Smooth muscle cell (in vitro differentiated cells): ENCODE results near the gene PARD3. TPM values are rescaled to one million over a fixed set of nuclear protein-coding genes. Genes with fewer than 3 reads are reported as not detected.

Source experiments
- DNase-seq: peaks from one replicate; lab custom pipeline; 2025; ENCODE audit not compliant: unreplicated experiment; lab: John Stamatoyannopoulos, UW
- H2AFZ ChIP-seq: fragments of 200-600 bp; sonication (generic); 2 replicates; pipeline ENCODE4 v1.6.0; 2016; ENCODE audit warnings: antibody characterized with exemption, low read depth, mild to moderate bottlenecking
- H3F3A ChIP-seq: fragments of 200-600 bp; sonication (generic); 2 replicates; pipeline ENCODE4 v1.6.0; 2017; ENCODE audit warnings: antibody characterized with exemption, low read depth
- H3K27ac ChIP-seq: fragments of 200-600 bp; sonication (generic); 2 replicates; pipeline ENCODE4 v1.5.1; 2016; ENCODE audit warnings: low read depth, mild to moderate bottlenecking
- H3K27me3 ChIP-seq: fragments of 200-600 bp; sonication (generic); 2 replicates; pipeline ENCODE4 v1.6.1; 2016; ENCODE audit warnings: low read depth, mild to moderate bottlenecking
- H3K36me3 ChIP-seq: fragments of 200-600 bp; sonication (generic); 2 replicates; pipeline ENCODE4 v1.5.1; 2016; ENCODE audit warnings: low read depth
- H3K4me1 ChIP-seq: fragments of 200-600 bp; sonication (generic); 2 replicates; pipeline ENCODE4 v1.5.1; 2016; ENCODE audit warnings: low read depth
- H3K4me2 ChIP-seq: fragments of 200-600 bp; sonication (generic); 2 replicates; pipeline ENCODE4 v1.6.0; 2016; ENCODE audit warnings: mild to moderate bottlenecking
- H3K4me3 ChIP-seq: fragments of 200-600 bp; sonication (generic); 2 replicates; pipeline ENCODE4 v1.5.1; 2016; ENCODE audit warnings: mild to moderate bottlenecking
- H3K79me2 ChIP-seq: fragments of 200-600 bp; sonication (generic); 2 replicates; pipeline ENCODE4 v1.6.0; 2016; ENCODE audit warnings: low read depth, mild to moderate bottlenecking
- H3K9ac ChIP-seq: fragments of 200-600 bp; sonication (generic); 2 replicates; pipeline ENCODE4 v1.6.0; 2016; ENCODE audit warnings: low read depth
- H3K9me3 ChIP-seq: fragments of 200-600 bp; sonication (generic); replicated peaks from 2 replicates; pipeline ENCODE4 v1.5.1; 2016; ENCODE audit warnings: low read depth
- H4K20me1 ChIP-seq: fragments of 200-600 bp; sonication (generic); 2 replicates; pipeline ENCODE4 v1.6.0; 2016; ENCODE audit warnings: low read depth
- WGBS: methylation state at CpG from one replicate; pipeline ENCODE4 v1.1.7; 2016; ENCODE audit warnings: low lambda C conversion rate; 5-methylcytosine and 5-hydroxymethylcytosine counted together
- polyA plus RNA-seq: library from polyadenylated mRNA; unstranded; fragments of >200 nt; fragmentation: Nextera tagmentation; extraction: Ambion mirVana; gene quantifications from 2 replicates; pipeline ENCODE4 v1.2.1, GENCODE V29; 2016
- total RNA-seq: library from RNA; depleted of rRNA; stranded (reverse); fragments of >200 nt; gene quantifications from 2 replicates; pipeline ENCODE4 v1.2.3, GENCODE V29; 2014
- TF ChIP-seq, protein P1 (sequence below): fragments of 200-600 bp; sonication (generic); IDR thresholded peaks from 2 replicates; pipeline ENCODE4 v1.5.1; 2017; ENCODE audit warnings: borderline replicate concordance, mild to moderate bottlenecking, antibody characterized with exemption; ENCODE audit not compliant: insufficient read depth, poor library complexity, severe bottlenecking

The PARD3 gene
- total and polyA plus RNA-seq, 2 experiments from 2014 or later = 17.5 to 26.0 TPM

DNA sequence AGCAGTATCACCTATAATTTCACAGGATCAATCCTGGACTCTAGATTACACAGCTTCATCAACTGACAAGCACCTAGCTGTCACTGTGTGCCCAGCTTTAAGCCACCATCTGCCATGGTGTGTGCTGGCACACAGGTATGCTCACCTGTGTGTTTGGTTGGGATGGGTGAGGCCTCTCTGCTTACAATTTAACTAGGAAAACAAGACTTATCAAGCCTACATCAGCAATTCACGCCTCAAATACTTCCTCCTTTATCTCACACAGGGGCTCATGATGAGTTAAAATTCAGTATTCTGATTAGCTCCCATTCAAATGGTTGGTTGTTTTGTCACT is 608.2 kb downstream of the PARD3 start:
- DNase-seq = no peak
- no peaks in the 10 kb centered on the region for H3K9me3 ChIP-seq
- no peak overlapping the region for H2AFZ ChIP-seq
- no peaks in the 10 kb centered on the region for H3K36me3 ChIP-seq
- no peak overlapping the region for H3K9ac ChIP-seq
- peaks cover 21% of the 10 kb centered on the region for H3K4me1 ChIP-seq
- H3K27ac ChIP-seq = no peak overlapping the region
- H3K4me3 ChIP-seq = no peak overlapping the region
- H3F3A ChIP-seq = no peaks in the 10 kb centered on the region
- no peak overlapping the region for H3K4me2 ChIP-seq
- H4K20me1 ChIP-seq = no peaks in the 10 kb centered on the region
- H3K27me3 ChIP-seq = no peaks in the 10 kb centered on the region
- TF ChIP-seq, protein P1, sequence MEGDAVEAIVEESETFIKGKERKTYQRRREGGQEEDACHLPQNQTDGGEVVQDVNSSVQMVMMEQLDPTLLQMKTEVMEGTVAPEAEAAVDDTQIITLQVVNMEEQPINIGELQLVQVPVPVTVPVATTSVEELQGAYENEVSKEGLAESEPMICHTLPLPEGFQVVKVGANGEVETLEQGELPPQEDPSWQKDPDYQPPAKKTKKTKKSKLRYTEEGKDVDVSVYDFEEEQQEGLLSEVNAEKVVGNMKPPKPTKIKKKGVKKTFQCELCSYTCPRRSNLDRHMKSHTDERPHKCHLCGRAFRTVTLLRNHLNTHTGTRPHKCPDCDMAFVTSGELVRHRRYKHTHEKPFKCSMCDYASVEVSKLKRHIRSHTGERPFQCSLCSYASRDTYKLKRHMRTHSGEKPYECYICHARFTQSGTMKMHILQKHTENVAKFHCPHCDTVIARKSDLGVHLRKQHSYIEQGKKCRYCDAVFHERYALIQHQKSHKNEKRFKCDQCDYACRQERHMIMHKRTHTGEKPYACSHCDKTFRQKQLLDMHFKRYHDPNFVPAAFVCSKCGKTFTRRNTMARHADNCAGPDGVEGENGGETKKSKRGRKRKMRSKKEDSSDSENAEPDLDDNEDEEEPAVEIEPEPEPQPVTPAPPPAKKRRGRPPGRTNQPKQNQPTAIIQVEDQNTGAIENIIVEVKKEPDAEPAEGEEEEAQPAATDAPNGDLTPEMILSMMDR = no peak
- no peaks in the 10 kb centered on the region for H3K79me2 ChIP-seq
- 94% methylated on average over 1 of the region's 1 CpG for WGBS

DNA sequence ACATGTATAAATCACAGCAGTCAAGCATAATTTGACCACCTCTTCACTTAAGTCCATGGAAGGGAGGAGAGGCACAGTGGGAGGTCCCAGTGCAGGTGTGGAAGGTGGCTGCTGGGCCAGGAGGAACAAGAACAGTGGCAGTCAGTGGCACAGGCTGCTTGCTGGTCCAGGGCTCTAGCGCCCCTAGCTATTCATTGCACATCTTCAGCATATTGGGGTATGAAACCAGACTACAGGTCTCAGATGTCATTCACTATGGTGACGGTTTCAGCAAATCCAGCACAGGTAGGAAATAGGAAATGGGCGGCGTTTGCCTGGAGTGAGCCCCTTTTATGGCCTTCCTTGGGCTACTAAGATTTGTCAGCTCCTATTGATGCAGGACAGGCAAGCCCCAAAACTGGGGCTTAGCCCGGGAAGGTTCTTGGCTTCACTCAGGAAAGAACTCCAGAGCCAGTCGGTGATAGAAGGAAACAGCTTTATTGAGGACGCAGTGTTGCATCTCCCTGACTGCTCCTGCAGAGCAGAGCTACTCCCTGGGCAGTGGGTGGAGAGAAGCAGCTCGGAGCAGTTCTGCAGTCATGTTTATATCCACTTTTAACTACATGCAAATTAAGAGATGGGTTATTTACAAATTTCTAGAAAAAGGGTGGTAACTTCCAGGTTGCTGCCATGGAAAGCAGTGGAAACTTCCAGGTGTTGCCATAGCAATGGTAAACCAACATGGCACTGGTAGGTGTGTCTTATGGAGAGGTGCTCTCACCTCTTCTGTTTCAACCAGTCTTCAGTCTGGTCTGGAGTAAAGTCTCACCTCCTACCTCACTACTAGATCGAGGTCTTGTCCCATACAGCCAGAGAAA is 608.8 kb downstream of the PARD3 start:
- no peaks in the 10 kb centered on the region for H4K20me1 ChIP-seq
- H3K4me1 ChIP-seq = peaks cover 21% of the 10 kb centered on the region
- no peaks in the 10 kb centered on the region for H3K79me2 ChIP-seq
- TF ChIP-seq, protein P1 = no peak
- no peaks in the 10 kb centered on the region for H3F3A ChIP-seq
- H3K4me2 ChIP-seq = no peak overlapping the region
- no peaks in the 10 kb centered on the region for H3K27me3 ChIP-seq
- no peak overlapping the region for H3K4me3 ChIP-seq
- no peak for DNase-seq
- H3K9ac ChIP-seq = no peak overlapping the region
- no peak overlapping the region for H2AFZ ChIP-seq
- WGBS = 82% methylated on average over 9 of the region's 9 CpGs
- H3K27ac ChIP-seq = no peak overlapping the region
- no peaks in the 10 kb centered on the region for H3K9me3 ChIP-seq
- no peaks in the 10 kb centered on the region for H3K36me3 ChIP-seq

DNA sequence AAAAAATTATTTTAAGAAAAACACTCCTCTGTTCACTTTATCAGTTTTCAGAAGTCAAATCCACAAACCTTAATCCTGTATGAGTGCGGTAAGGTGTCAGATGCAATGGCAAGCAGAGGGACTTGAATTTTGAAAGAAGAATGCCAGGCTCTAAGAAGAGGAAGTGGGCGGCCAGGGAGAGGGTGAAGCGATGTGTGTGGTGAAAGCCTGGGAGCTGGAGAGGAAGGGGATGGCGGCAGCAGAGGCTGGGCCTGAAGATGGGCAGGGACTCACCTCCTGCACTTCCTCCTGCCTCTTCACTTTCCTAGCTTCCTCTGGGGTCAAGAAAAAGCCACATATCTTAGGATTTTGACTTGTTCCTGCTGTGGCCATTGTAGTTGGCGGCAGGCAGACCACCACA is 609.6 kb downstream of the PARD3 start:
- no peak for DNase-seq
- TF ChIP-seq, protein P1 = no peak
- Histone ChIP-seq H3K79me2 (no peaks in the 10 kb centered on the region), H3F3A (peaks cover 3% of the 10 kb centered on the region), H4K20me1 (no peaks in the 10 kb centered on the region), H3K4me3 (no peak overlapping the region), H3K4me1 (peaks cover 21% of the 10 kb centered on the region), H3K27me3 (no peaks in the 10 kb centered on the region), H3K9ac (no peak overlapping the region), H3K9me3 (no peaks in the 10 kb centered on the region), H3K4me2 (no peak overlapping the region), H2AFZ (no peak overlapping the region), H3K27ac (no peak overlapping the region), H3K36me3 (no peaks in the 10 kb centered on the region)
- 69% methylated on average over 5 of the region's 5 CpGs for WGBS
